Measurements from ENCODE around the gene NUMB.

Gene NUMB

DNA sequence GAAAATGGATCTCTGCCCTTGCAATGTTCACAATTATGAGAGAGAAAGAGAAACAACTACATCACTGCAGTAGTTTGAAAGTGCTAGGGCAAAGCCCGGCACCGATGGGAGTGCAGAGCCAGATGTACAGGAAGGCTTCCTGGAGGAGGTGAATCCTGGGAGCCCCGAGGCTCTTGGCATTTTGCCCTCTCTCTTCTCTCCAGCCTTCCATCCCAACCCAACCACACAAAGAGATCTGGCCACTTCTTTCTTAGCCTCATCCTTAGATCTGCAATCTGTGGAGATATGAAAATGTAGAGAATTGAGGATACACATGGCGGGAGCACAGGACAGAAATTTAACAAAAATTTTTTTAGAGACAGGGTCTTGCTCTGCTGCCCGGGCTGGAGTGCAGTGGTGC lies 224.3 kb downstream of the NUMB start:
- no peak for DNase-seq (ENCODE audit: low spot score)

DNA sequence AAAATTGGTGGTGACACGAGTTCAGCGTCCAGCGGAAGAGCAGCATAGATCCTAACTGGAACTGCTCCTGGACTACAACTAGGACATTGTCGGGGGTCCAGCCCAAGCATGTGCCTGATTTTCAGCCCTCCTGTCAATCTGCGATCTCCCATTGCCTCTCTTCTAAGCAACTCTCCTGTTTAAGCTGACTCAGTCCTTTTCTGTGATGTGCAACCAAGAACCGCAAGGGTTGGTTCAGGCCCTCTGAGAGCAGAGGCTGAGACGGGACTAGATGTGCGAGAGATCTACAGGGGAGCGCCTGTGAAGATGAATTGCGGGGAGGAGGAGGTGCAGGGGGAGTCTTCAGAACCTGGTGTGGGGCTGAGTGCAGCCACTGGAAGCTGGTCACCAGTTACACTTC lies 224.8 kb downstream of the NUMB start:
- no peak for DNase-seq (ENCODE audit: low spot score)

DNA sequence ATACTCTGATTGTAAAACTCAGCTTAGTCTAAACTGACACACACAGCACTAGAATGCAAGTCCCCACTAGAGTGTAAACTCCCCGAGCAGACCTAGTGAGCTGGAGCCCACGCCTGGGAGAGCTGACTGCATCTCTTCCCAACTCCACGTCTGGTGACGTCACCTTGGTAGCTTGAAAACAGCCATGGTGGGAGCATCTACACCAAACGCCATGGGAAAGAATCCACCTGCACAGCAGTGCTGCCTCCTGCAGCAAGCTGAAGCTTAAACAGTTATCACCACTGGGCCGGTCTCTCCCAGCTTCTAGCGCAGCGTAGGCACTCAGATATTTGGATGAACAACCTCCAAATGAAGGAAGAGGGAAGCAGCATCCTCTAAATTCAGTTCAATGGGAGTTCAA lies 225.4 kb downstream of the NUMB start:
- no peak for DNase-seq (ENCODE audit: low spot score)

DNA sequence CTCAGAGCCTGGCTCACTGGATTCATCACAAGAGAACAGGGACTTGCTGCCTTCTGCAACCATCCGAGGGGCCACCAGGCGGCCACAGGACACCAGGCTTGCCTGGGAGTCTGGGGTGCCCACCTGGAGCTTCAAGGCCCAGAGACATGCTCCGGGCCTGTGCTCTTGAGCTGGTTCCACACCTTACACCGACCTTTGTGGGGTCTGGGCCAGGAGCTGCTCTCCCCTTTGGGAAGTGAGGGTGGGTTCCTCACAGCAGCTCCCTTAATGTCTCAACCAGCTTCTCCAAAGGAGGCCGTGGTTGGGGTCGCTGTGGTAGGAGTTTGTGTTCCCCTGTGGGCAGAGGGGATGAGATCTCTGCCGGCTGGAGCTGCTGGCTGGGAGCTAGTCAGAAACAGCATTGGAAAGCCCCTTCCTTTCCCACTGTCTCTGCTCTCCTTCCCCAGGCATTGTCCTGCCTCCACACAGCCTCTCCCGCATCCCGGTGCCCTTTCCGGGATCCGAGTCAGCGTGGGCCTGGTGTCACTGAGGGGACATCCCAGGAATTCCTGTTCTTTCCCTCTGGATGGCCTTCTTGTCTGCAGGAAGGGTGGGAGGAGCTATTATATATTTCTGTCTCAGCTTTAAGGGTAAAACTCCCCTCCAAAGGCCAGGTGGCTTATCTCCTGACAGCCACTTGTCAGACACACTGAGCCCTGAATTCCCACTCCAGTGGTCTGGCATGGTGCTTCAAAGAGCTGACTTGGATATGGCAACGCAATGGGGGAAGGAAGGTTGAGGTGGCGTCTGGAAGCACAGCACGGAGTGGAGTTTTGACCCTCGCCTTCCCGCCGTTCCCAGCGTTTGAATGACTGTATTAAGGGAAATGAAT lies 226.1 kb downstream of the NUMB start:
- peak; percentile 61 for DNase-seq (ENCODE audit: low spot score)

DNA sequence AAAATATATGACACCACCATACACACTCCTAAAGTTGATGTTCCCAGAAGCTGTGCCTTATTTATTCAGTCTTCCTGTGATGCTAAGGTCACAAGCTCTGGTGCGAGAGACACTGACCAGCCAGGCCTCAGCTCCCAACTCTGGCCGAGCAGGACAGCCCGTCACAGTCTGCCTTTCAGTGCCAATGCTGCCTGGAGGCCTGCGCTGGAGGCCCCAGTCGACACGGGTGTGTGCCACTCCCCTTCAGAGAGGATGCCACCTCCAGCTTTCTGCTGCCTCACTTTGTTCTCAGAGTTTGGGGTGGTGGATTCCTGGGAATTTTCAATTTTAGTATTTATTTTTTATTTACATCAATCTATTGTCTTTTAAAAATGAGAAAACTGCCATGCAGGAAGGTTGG lies 228.3 kb downstream of the NUMB start:
- DNase-seq (ENCODE audit: low spot score) = no peak

DNA sequence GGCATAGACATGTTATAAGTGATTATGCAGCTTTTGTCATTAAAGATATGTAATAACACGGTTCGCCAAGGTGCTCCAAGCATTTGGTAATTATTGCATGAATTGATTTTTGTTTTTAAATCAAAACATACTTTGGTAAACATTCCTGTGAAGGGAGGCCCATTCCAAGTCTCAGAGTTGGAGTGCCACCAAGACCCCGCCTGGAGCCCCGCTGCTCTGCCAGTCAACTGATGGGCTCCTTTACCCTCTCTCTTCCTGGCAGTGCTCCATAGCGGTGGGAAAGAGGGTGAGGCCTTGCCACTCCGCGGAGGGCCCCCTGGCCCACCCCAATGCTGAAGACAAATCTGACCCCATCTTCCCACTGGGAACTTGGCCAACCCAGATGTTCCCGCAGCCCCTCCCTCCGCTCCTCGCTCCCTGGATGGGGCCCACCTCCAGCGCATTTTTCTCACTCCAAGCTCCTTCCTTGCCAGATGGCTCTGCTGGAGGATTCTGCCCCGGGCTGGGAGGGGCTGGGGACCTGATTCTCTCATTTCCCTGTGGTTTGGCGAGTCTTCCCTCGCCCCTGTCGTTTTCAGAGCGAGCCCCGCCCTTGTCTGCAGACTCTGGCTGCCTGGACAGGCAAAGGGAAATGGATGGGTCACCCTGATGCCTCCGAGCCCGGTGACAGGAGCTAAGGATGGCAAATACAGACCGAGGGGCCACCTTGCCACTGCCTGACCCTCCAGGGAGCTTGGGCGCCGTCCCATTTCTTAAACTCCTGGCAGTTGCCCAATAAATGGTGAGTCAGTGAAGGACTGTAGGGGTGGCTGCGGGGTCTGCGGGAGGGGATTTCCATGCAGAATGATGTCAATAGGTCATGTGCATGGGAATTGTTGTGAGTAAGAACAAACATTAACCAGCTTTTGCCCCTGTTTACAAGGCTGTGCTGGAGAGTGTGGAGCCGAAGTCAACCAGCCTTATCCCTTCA lies 230.2 kb downstream of the NUMB start:
- no peak for DNase-seq (ENCODE audit: low spot score)

DNA sequence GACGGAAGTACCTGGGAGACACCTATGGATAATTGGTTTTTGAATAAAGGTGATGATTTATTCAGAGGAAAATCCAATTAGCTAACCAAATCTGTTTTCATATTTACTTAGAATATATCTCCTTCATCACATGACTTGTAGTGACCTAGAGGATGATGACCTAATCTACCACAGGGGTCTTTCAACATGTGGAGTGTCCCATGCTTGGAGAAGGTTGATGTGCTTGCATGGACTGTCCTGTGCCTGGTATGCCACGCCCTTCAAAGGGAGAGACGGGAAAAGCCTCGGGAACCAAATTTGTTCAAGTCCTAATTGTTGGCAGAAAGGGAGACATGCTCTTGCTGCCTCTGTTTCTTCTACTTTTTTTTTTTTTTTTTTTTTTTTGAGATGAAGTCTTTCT lies 232.8 kb downstream of the NUMB start:
- DNase-seq (ENCODE audit: low spot score) = no peak

Small RNA genes within 50 kb of the gene (small RNA-seq; reads per million reads assigned to genes)
- gene RNU6-419P = 0 reads per million in 2 experiments

All from SK-N-DZ (cell line).